Lower lobe of right lung (tissue), 2 donors: ENCODE measurements around the gene RUNX3. TPM values are rescaled to one million over a fixed set of nuclear protein-coding genes. Genes with fewer than 3 reads are reported as not detected.

Experiments
- ATAC-seq, 2 donors: fragments of 200-7000 bp; cut with Tn5 transposase; one replicate each; pipeline ENCODE4 v1.9.1; 2020 to 2022; ENCODE audit warnings: mild to moderate bottlenecking in 2 of 2, moderate library complexity in 2 of 2
- DNase-seq: peaks from one replicate; pipeline ENCODE4 v3.0.0-alpha.2; 2020
- H3K27ac ChIP-seq: fragments of 200-600 bp; one replicate; pipeline ENCODE4 v1.8.0; 2022
- H3K27me3 ChIP-seq: fragments of 200-600 bp; one replicate; pipeline ENCODE4 v1.8.0; 2022; ENCODE audit warnings: low read depth
- H3K36me3 ChIP-seq: fragments of 200-600 bp; one replicate; pipeline ENCODE4 v1.8.0; 2022; ENCODE audit warnings: mild to moderate bottlenecking
- H3K4me1 ChIP-seq: fragments of 200-600 bp; one replicate; pipeline ENCODE4 v1.8.0; 2022
- H3K4me3 ChIP-seq: fragments of 200-600 bp; one replicate; pipeline ENCODE4 v1.8.0; 2022; ENCODE audit warnings: mild to moderate bottlenecking
- H3K9me3 ChIP-seq: fragments of 200-600 bp; one replicate; pipeline ENCODE4 v1.8.0; 2022
- intact Hi-C: fragments of 100-400 bp; cut with DNase I; formaldehyde crosslinking; loops from one replicate; pipeline ENCODE4 v1.11.0; 2022
- total RNA-seq: library from RNA; stranded (reverse); fragmentation: NEBNext Ultra II Directional; extraction: Animal tissue kit (Norgen Biotek cat#: 25700); gene quantifications from one replicate; pipeline ENCODE4 v1.2.1, GENCODE V29; 2021
- TF ChIP-seq, protein P1 (sequence below): fragments of 200-600 bp; IDR thresholded peaks from one replicate; pipeline ENCODE4 v1.8.0; 2022; ENCODE audit warnings: antibody characterized with exemption, mild to moderate bottlenecking
- donor health status: DM: no; HTN: yes; CAD: no; lungs with severe emphysema.

Gene RUNX3
- total RNA-seq, 1 donor from 2014 or later: 13.1 TPM

DNA sequence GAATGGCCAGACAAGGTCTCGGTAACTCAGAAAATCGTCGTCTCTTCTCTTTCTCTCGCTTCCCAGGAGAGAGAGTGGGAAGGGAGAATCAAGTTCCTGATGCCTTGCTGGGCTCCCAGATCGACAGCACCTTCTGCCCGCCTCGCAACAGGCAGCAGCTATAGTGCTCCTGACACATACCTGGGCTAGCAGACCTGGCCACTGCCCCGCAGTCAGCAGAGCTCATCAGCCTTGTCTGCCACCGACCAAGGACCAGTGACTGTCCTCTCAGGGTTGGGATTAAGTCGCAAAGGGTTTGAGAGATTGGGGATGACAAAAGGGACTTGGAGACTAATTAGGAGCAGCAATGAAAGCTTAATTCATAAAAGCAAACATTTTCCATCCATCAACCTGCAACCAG lies 4.1 kb downstream of the RUNX3 start:
- Histone ChIP-seq H3K4me3 (no peak overlapping the region), H3K36me3 (no peaks in the 10 kb centered on the region), H3K27ac (no peak overlapping the region), H3K27me3 (peaks cover 75% of the 10 kb centered on the region), H3K9me3 (no peaks in the 10 kb centered on the region), H3K4me1 (peaks cover 46% of the 10 kb centered on the region)
- DNase-seq (no peak), ATAC-seq (no peak)
- intact Hi-C loops: no loop called here
- TF ChIP-seq, protein P1, sequence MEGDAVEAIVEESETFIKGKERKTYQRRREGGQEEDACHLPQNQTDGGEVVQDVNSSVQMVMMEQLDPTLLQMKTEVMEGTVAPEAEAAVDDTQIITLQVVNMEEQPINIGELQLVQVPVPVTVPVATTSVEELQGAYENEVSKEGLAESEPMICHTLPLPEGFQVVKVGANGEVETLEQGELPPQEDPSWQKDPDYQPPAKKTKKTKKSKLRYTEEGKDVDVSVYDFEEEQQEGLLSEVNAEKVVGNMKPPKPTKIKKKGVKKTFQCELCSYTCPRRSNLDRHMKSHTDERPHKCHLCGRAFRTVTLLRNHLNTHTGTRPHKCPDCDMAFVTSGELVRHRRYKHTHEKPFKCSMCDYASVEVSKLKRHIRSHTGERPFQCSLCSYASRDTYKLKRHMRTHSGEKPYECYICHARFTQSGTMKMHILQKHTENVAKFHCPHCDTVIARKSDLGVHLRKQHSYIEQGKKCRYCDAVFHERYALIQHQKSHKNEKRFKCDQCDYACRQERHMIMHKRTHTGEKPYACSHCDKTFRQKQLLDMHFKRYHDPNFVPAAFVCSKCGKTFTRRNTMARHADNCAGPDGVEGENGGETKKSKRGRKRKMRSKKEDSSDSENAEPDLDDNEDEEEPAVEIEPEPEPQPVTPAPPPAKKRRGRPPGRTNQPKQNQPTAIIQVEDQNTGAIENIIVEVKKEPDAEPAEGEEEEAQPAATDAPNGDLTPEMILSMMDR: no peak

DNA sequence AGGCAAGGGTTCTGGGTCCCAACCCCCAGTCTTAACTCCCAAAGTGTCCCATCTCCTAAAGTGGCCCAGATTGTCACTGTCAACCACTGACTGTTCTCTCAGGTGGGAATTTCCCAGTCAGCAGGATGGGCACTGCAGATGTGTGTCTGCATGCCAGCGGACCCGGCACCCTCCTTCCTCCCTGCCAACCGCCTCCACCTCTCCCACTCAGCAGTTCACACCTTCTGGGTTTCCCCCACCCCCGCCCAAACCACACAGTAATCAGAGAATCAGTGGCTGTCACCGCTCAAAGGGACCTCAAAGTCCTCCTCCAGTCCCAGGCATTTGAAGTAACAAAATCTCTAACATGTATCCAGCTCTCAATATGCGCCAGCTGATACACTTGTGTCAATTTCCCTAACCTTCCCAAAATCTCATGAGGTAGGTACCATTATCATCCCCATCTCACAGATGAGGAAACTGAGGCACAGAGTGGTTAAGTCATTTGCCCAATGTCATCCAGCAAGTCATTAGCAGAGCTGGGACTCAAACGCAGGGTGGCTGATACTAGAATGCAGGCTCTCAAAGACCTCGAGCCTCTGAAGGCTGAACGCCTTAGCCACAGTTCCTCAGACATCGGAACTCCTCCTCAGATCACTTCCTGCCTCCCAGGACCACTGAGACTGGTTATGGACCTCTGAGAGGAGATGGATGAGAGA lies 4.8 kb downstream of the RUNX3 start:
- no peak overlapping the region for H3K27ac ChIP-seq
- no peak for DNase-seq
- peaks cover 68% of the 10 kb centered on the region for H3K27me3 ChIP-seq
- intact Hi-C loops: no loop called here
- TF ChIP-seq, protein P1: no peak
- ATAC-seq: no peak
- H3K4me3 ChIP-seq: no peak overlapping the region
- no peaks in the 10 kb centered on the region for H3K9me3 ChIP-seq
- peaks cover 39% of the 10 kb centered on the region for H3K4me1 ChIP-seq
- H3K36me3 ChIP-seq: no peaks in the 10 kb centered on the region

DNA sequence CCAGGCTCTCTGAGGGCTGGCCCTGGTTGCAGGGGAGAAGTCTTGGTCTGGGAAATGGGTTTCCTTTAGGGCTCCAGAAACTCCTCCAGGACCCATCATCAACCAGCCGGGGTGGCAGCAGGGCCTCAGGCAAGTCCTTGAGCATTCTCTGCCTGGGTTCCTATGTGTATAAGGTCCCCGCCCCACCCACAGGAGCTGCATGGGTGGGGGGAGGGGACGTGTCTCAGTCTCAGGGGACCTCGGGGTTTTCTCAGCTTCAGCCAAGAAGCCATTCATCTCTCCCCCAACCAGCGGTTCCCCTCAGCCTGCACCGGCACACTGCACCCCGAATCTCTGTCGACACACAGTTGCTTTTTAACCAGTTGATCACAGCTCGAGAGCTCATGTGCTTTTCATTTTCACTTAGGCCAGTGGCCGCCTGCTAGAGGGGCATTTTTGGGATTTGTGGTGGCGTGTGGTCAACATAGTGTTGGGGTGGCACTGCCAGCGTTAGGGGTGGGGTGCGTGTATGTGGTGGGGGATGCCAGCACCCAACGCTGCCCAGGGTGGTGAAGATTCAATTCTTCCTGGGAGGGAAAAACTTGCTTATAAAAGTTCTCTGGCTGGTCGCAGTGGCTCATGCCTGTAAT lies 6.5 kb downstream of the RUNX3 start:
- intact Hi-C loops: no loop called here
- Histone ChIP-seq H3K9me3 (no peaks in the 10 kb centered on the region), H3K27me3 (peaks cover 55% of the 10 kb centered on the region), H3K4me1 (peaks cover 28% of the 10 kb centered on the region), H3K36me3 (peaks cover 4% of the 10 kb centered on the region), H3K27ac (no peak overlapping the region), H3K4me3 (no peak overlapping the region)
- DNase-seq (no peak), ATAC-seq (no peak)
- TF ChIP-seq, protein P1: no peak

DNA sequence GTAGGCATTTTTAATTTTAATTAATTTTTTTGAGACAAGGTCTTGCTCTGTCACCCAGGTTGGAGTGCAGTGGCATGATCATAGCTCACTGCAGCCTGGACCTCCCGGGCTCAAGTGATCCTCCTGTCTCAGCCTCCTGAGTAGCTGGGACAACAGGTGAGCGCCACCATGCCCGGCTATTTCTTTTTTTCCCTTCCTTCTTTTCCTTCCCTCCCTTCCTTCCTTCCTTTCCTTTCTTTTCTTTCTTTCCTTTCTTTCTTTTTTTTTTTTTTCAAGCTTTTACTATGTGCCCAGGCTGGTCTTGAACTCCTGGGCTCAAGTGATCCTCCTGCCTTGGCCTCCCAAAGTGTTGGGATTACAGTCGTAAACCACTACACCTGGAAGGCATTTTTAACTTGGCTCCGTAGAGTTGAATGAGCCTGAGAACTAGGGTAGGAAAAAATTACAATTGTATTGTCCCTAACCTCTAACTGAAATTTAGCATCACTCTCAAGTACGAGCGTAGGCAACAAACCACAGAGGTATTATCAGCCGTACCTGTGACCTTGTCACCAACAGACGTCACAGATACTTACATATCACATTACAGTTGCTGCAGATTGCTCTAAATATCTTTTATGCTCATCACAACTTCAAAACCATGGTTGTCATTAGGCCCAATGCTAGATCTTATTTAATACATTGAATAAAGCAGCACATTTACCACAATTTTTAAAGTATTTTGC lies 8.0 kb downstream of the RUNX3 start:
- Histone ChIP-seq H3K4me1 (peaks cover 15% of the 10 kb centered on the region), H3K9me3 (no peaks in the 10 kb centered on the region), H3K27me3 (peaks cover 40% of the 10 kb centered on the region), H3K4me3 (no peak overlapping the region), H3K27ac (no peak overlapping the region), H3K36me3 (peaks cover 4% of the 10 kb centered on the region)
- no peak for ATAC-seq
- TF ChIP-seq, protein P1: no peak
- intact Hi-C loops: no loop called here
- DNase-seq: no peak

DNA sequence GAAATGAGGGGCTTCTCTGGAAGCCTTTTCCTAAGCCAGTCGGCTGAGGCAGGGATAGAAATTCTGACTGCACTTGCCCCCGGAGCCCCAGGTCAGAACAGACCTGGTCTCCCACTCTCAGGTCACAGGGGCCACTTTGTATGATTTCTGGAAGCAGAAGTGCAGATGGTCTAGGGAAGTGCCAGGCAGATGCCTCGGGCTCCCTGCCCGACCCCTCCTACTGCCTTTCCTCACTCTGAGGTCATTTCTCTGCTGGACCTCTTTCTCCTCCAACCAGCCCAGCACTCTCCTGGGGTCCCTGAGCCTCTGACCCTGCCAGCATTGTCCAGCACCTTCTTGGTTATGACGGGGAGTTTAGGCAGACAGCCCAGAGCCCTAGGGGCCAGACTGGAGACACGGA lies 8.7 kb downstream of the RUNX3 start:
- Histone ChIP-seq H3K4me3 (no peak overlapping the region), H3K27ac (no peak overlapping the region), H3K27me3 (peaks cover 33% of the 10 kb centered on the region), H3K4me1 (peaks cover 8% of the 10 kb centered on the region), H3K36me3 (peaks cover 4% of the 10 kb centered on the region), H3K9me3 (no peaks in the 10 kb centered on the region)
- DNase-seq: no peak
- no peak for ATAC-seq
- intact Hi-C loops: no loop called here
- TF ChIP-seq, protein P1: no peak
